GM21825 (cell line): Measurements from ENCODE around the gene DRC1.

Experiments used
- ATAC-seq: cut with Tn5 transposase; IDR thresholded peaks from one replicate; pipeline ENCODE4 v1.9.1; 2021; ENCODE audit warnings: mild to moderate bottlenecking, moderate library complexity; ENCODE audit not compliant: unreplicated experiment

Gene DRC1

GRCh38 chr2:26396734-26397298, 4.9 kb upstream of the DRC1 start:
- no peak for ATAC-seq

- ATAC-seq: no peak
Observed at GRCh38 chr2:26399771-26400376, 1.8 kb upstream of the DRC1 start.

GRCh38 chr2:26400723-26401122, 997 bp upstream of the DRC1 start:
- no peak for ATAC-seq

GRCh38 chr2:26407526-26407925, 5.8 kb downstream of the DRC1 start:
- no peak for ATAC-seq

- no peak for ATAC-seq
Observed at GRCh38 chr2:26409785-26410184, 8.1 kb downstream of the DRC1 start.

- no peak for ATAC-seq
Observed at GRCh38 chr2:26410764-26411243, 9.1 kb downstream of the DRC1 start.

GRCh38 chr2:26411419-26411818, 9.7 kb downstream of the DRC1 start:
- ATAC-seq: no peak

GRCh38 chr2:26412091-26412673, 10.5 kb downstream of the DRC1 start:
- ATAC-seq: no peak

- no peak for ATAC-seq
Observed at GRCh38 chr2:26414311-26414710, 12.6 kb downstream of the DRC1 start.

GRCh38 chr2:26421961-26422360, 20.2 kb downstream of the DRC1 start:
- no peak for ATAC-seq

GRCh38 chr2:26422947-26423629, 21.4 kb downstream of the DRC1 start:
- no peak for ATAC-seq

GRCh38 chr2:26423750-26424149, 22.0 kb downstream of the DRC1 start:
- ATAC-seq: no peak

GRCh38 chr2:26424221-26424620, 22.5 kb downstream of the DRC1 start:
- ATAC-seq: no peak

- ATAC-seq: no peak
Observed at GRCh38 chr2:26428846-26429245, 27.1 kb downstream of the DRC1 start.

- no peak for ATAC-seq
Observed at GRCh38 chr2:26429779-26430578, 28.3 kb downstream of the DRC1 start.

GRCh38 chr2:26430826-26431225, 29.1 kb downstream of the DRC1 start:
- ATAC-seq: no peak

- ATAC-seq: no peak
Observed at GRCh38 chr2:26432363-26432762, 30.6 kb downstream of the DRC1 start.

GRCh38 chr2:26432859-26433258, 31.1 kb downstream of the DRC1 start:
- no peak for ATAC-seq

GRCh38 chr2:26435106-26435505, 33.4 kb downstream of the DRC1 start:
- no peak for ATAC-seq

- ATAC-seq: no peak
Observed at GRCh38 chr2:26438526-26438925, 36.8 kb downstream of the DRC1 start.

GRCh38 chr2:26438926-26439325, 37.2 kb downstream of the DRC1 start:
- ATAC-seq: no peak
